Lower leg skin (tissue), 3 donors: ENCODE results near the gene ACYP2.

Experiments
- POLR2A ChIP-seq, 2 donors: fragments of 450-650 bp; IDR thresholded peaks; one replicate each; pipeline ENCODE4 v1.6.1; 2016 to 2017; ENCODE audit warnings: antibody characterized with exemption in 2 of 2, mild to moderate bottlenecking in 1 of 2, moderate library complexity in 1 of 2
- TF ChIP-seq, protein P1 (sequence below), 3 donors: fragments of 450-650 bp; IDR thresholded peaks; one replicate each; pipeline ENCODE4 v1.5.1; 2016; ENCODE audit warnings: antibody characterized with exemption in 3 of 3, mild to moderate bottlenecking in 3 of 3, moderate library complexity in 2 of 3

- TF ChIP-seq, protein P1, sequence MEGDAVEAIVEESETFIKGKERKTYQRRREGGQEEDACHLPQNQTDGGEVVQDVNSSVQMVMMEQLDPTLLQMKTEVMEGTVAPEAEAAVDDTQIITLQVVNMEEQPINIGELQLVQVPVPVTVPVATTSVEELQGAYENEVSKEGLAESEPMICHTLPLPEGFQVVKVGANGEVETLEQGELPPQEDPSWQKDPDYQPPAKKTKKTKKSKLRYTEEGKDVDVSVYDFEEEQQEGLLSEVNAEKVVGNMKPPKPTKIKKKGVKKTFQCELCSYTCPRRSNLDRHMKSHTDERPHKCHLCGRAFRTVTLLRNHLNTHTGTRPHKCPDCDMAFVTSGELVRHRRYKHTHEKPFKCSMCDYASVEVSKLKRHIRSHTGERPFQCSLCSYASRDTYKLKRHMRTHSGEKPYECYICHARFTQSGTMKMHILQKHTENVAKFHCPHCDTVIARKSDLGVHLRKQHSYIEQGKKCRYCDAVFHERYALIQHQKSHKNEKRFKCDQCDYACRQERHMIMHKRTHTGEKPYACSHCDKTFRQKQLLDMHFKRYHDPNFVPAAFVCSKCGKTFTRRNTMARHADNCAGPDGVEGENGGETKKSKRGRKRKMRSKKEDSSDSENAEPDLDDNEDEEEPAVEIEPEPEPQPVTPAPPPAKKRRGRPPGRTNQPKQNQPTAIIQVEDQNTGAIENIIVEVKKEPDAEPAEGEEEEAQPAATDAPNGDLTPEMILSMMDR (IDR thresholded peaks at IDR 0.05): no peak
- TF ChIP-seq POLR2A (IDR thresholded peaks at IDR 0.05): no peak
Observed at GRCh38 chr2:54353216-54353615, 237.8 kb downstream of the ACYP2 start.
